Right lobe of liver (tissue), 6 donors: Measurements from ENCODE around the gene NDUFAF3. TPM values are rescaled to one million over a fixed set of nuclear protein-coding genes. Genes with fewer than 3 reads are reported as not detected.

ENCODE experiments used
- ATAC-seq, 4 donors: fragments of 200-7000 bp; cut with Tn5 transposase; one replicate each; pipeline ENCODE4 v1.9.1; 2020; ENCODE audit warnings: mild to moderate bottlenecking in 4 of 4, moderate library complexity in 4 of 4
- DNase-seq, 3 donors: peaks; one replicate each; pipeline ENCODE4 v3.0.0-alpha.2; 2020
- H3K27ac ChIP-seq, 3 donors: fragments of 200-600 bp; one replicate each; pipeline ENCODE4 v1.8.0; 2022
- H3K27me3 ChIP-seq, 2 donors: fragments of 200-600 bp; one replicate each; pipeline ENCODE4 v1.8.0; 2022
- H3K36me3 ChIP-seq, 4 donors: fragments of 200-600 bp; sonication (generic) in 1 of 4; one replicate each; pipeline versions ENCODE4 v1.5.1 to v1.8.0; 2017 to 2022; ENCODE audit warnings: control low read depth in 1 of 4
- H3K4me1 ChIP-seq, 4 donors: fragments of 200-600 bp; sonication (generic) in 1 of 4; one replicate each; pipeline versions ENCODE4 v1.5.1 to v1.8.0; 2017 to 2022; ENCODE audit warnings: control low read depth in 1 of 4
- H3K4me3 ChIP-seq, 3 donors: fragments of 200-600 bp; one replicate each; pipeline ENCODE4 v1.8.0; 2022
- H3K9me3 ChIP-seq, 4 donors: fragments of 200-600 bp; sonication (generic) in 1 of 4; one replicate each; pipeline versions ENCODE4 v1.5.1 to v1.8.0; 2017 to 2022; ENCODE audit warnings: control low read depth in 1 of 4
- CTCF ChIP-seq, 4 donors: fragments of 200-600 bp in 3 of 4; fragments of 450-650 bp in 1 of 4; IDR thresholded peaks; one replicate each; pipeline versions ENCODE4 v1.5.1 to v1.8.0; 2016 to 2022; ENCODE audit warnings: antibody characterized with exemption in 4 of 4, mild to moderate bottlenecking in 2 of 4
- POLR2A ChIP-seq: fragments of 450-650 bp; IDR thresholded peaks from one replicate; pipeline ENCODE4 v1.6.1; 2017; ENCODE audit warnings: antibody characterized with exemption, mild to moderate bottlenecking
- WGBS: methylation state at CpG from one replicate; pipeline ENCODE4 v1.1.6; 2018; ENCODE audit warnings: low coverage, low lambda C conversion rate; ENCODE audit not compliant: insufficient coverage; ENCODE audit errors: missing lambda C conversion rate; 5-methylcytosine and 5-hydroxymethylcytosine counted together
- intact Hi-C, 2 donors: fragments of 100-400 bp; cut with DNase I; formaldehyde crosslinking; loops; one replicate each; pipeline versions ENCODE4 v1.11.2 to v1.14.1; 2022
- total RNA-seq, 6 experiments: library from RNA; depleted of rRNA in 2 of 6; stranded (reverse); fragments of >200 nt in 2 of 6; fragmentation: NEBNext Ultra II Directional in 3 of 6; extraction: Animal tissue kit (Norgen Biotek cat#: 25700) in 3 of 6; gene quantifications; one replicate each; pipeline versions ENCODE4 v1.1.0 to v1.2.4, GENCODE V29; 2016 to 2023
- donor health status: DM: no; HTN: yes; CAD: no.
- donor health status: DM: no; HTN: no; CAD: no.
- donor health status: DM: no; HTN: no; CAD: no.
- donor health status: DM: no; HTN: yes; CAD: no.
- donor health status: DM: no; HTN: yes; CAD: no.

The NDUFAF3 gene
- total RNA-seq, 6 experiments from 2014 or later = 39.2 to 100 (median 44.8) TPM

- peak; percentile 99 to 100 (median 99) for DNase-seq
- Histone ChIP-seq H3K9me3 (no peaks in the 10 kb centered on the region), H3K36me3 (peaks cover 0 to 32% (median 13%) of the 10 kb centered on the region in 4 donors), H3K27me3 (no peaks in the 10 kb centered on the region), H3K27ac (peak overlapping the region; percentile 88 to 100 (median 99)), H3K4me3 (peak overlapping the region; percentile 92 to 99 (median 97)), H3K4me1 (peaks cover 0 to 31% (median 11%) of the 10 kb centered on the region in 4 donors)
- intact Hi-C loops = no loop called here
- TF ChIP-seq POLR2A (peak; percentile 100), CTCF (IDR thresholded peaks at IDR 0.05) (no peak)
- ATAC-seq = peak; percentile 82 to 91 (median 86)
- WGBS = no CpG with 5 or more reads among the region's 60 CpGs
Observed at GRCh38 chr3:49021213-49021812, 608 bp upstream of the NDUFAF3 start.

DNA sequence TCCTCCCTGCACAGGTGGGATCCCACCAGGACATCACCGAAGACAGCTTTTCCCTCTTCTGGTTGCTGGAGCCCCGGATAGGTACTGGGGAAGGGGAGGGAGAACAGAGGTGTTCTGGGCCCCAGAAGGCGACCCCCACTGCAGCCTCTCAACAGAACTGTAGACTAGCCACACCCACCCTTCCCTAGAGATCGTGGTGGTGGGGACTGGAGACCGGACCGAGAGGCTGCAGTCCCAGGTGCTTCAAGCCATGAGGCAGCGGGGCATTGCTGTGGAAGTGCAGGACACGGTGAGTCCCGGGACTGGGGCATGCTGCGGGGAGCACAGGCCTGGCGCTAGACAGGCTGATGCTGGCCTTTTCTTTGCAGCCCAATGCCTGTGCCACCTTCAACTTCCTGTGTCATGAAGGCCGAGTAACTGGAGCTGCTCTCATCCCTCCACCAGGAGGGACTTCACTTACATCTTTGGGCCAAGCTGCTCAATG is 809 bp downstream of the NDUFAF3 start:
- H3K27me3 ChIP-seq = no peaks in the 10 kb centered on the region
- H3K4me3 ChIP-seq = peak overlapping the region; percentile 92 to 99 (median 97)
- H3K27ac ChIP-seq = peak overlapping the region; percentile 88 to 100 (median 99)
- peaks cover 0 to 26% (median 11%) of the 10 kb centered on the region in 4 donors for H3K4me1 ChIP-seq
- H3K36me3 ChIP-seq = peaks cover 0 to 32% (median 14%) of the 10 kb centered on the region in 4 donors
- WGBS = 0% methylated on average over 3 of the region's 12 CpGs
- TF ChIP-seq POLR2A (no peak), CTCF (IDR thresholded peaks at IDR 0.05) (no peak)
- no peak for ATAC-seq
- peak in 2 of 3 donors; percentile 48 to 58 for DNase-seq
- H3K9me3 ChIP-seq = no peaks in the 10 kb centered on the region
- intact Hi-C loops = no loop called here

GRCh38 chr3:49023775-49024174 is 1.9 kb downstream of the NDUFAF3 start:
- no peak overlapping the region for H3K27ac ChIP-seq
- no peaks in the 10 kb centered on the region for H3K27me3 ChIP-seq
- 100% methylated on average over 1 of the region's 4 CpGs for WGBS
- H3K4me1 ChIP-seq = peaks cover 0 to 33% (median 14%) of the 10 kb centered on the region in 4 donors
- H3K36me3 ChIP-seq = peaks cover 0 to 32% (median 14%) of the 10 kb centered on the region in 4 donors
- ATAC-seq (no peak), DNase-seq (no peak)
- TF ChIP-seq CTCF (IDR thresholded peaks at IDR 0.05) = no peak
- no peak for TF ChIP-seq POLR2A
- H3K4me3 ChIP-seq = no peak overlapping the region
- H3K9me3 ChIP-seq = no peaks in the 10 kb centered on the region
- intact Hi-C loops = no loop called here

- no peaks in the 10 kb centered on the region for H3K9me3 ChIP-seq
- intact Hi-C loops = no loop called here
- ATAC-seq (no peak), DNase-seq (no peak)
- no peaks in the 10 kb centered on the region for H3K27me3 ChIP-seq
- H3K4me3 ChIP-seq = no peak overlapping the region
- peaks cover 0 to 27% (median 13%) of the 10 kb centered on the region in 4 donors for H3K4me1 ChIP-seq
- peaks cover 0 to 32% (median 14%) of the 10 kb centered on the region in 4 donors for H3K36me3 ChIP-seq
- H3K27ac ChIP-seq = no peak overlapping the region
- WGBS = 85% methylated on average over 2 of the region's 5 CpGs
- TF ChIP-seq POLR2A (no peak), CTCF (IDR thresholded peaks at IDR 0.05) (no peak)
Observed at GRCh38 chr3:49024449-49024848, 2.5 kb downstream of the NDUFAF3 start.
